ENCODE results near the gene NDUFS3. TPM values are rescaled to one million over a fixed set of nuclear protein-coding genes. Genes with fewer than 3 reads are reported as not detected.

NDUFS3 gene
- total and polyA plus RNA-seq, 2 experiments from 2014 or later: 108 to 168 TPM

DNA sequence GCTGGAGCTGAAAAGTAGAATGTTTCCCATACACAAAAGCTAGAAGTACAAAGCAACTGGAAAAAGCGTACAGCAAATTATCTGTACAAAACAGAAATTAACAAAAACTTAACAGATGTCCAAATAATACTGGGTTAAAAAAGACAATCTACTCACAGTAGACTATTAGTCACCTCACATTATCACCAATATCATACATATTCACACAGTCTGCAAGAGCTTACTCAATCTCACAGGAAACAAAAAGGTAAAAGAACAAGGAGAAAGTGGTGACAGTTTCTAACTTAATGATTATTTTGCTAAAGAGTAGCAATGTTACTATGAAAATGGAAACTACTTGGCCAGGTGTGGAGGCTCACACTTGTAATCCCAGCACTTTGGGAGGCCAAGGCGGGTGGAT, 37.8 kb upstream of the NDUFS3 start:
- H3K36me3 Mint-ChIP-seq (ENCODE audit: low read depth): peaks cover 10% of the 10 kb centered on the region; the same call in 2 of the 3 replicates
- Histone ChIP-seq H3K4me2 (no peak overlapping the region), H3K27me3 (ENCODE audit: insufficient read depth) (no peaks in the 10 kb centered on the region), H4K20me1 (replicated peaks; ENCODE audit: insufficient read depth) (peaks cover 91% of the 10 kb centered on the region), H3K4me1 (ENCODE audit: insufficient read depth) (peaks cover 41% of the 10 kb centered on the region), H2AFZ (no peak overlapping the region), H3F3A (replicated peaks; ENCODE audit: low read depth) (peaks cover 10% of the 10 kb centered on the region; the same call in 1 of the 2 replicates), H3K27ac (ENCODE audit: low read depth) (no peak overlapping the region), H3K9me2 (ENCODE audit: insufficient read depth) (no peaks in the 10 kb centered on the region; the same call in 1 of the 2 replicates), H3K4me3 (no peak overlapping the region), H3K36me3 (ENCODE audit: insufficient read depth) (no peaks in the 10 kb centered on the region), H3K79me2 (replicated peaks; ENCODE audit: insufficient read depth) (peaks cover 100% of the 10 kb centered on the region)
- TF ChIP-seq JUNB (IDR thresholded peaks at IDR 0.05; ENCODE audit: unreplicated experiment) (no peak), NANOG (IDR thresholded peaks at IDR 0.05; ENCODE audit: borderline replicate concordance) (no peak), POLR2AphosphoS5 (IDR thresholded peaks at IDR 0.05; ENCODE audit: low read depth) (no peak), EZH2 (IDR thresholded peaks at IDR 0.05; ENCODE audit: low read depth, unreplicated experiment) (no peak), ZNF331 (CRISPR knock-in tag; IDR thresholded peaks at IDR 0.05; ENCODE audit: low read depth) (no peak), CREB1 (CRISPR knock-in tag; IDR thresholded peaks at IDR 0.05; ENCODE audit: low read depth) (no peak), ZNF114 (CRISPR knock-in tag; IDR thresholded peaks at IDR 0.05) (no peak), STAT1 (IDR thresholded peaks at IDR 0.05; ENCODE audit: unreplicated experiment) (no peak), EZH2phosphoT487 (IDR thresholded peaks at IDR 0.05; ENCODE audit: unreplicated experiment) (no peak)
- TF ChIP-seq, protein P1, sequence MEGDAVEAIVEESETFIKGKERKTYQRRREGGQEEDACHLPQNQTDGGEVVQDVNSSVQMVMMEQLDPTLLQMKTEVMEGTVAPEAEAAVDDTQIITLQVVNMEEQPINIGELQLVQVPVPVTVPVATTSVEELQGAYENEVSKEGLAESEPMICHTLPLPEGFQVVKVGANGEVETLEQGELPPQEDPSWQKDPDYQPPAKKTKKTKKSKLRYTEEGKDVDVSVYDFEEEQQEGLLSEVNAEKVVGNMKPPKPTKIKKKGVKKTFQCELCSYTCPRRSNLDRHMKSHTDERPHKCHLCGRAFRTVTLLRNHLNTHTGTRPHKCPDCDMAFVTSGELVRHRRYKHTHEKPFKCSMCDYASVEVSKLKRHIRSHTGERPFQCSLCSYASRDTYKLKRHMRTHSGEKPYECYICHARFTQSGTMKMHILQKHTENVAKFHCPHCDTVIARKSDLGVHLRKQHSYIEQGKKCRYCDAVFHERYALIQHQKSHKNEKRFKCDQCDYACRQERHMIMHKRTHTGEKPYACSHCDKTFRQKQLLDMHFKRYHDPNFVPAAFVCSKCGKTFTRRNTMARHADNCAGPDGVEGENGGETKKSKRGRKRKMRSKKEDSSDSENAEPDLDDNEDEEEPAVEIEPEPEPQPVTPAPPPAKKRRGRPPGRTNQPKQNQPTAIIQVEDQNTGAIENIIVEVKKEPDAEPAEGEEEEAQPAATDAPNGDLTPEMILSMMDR (conservative IDR thresholded peaks at IDR 0.05; ENCODE audit: low read depth in 2 of 2): no peak
- TF ChIP-seq, protein P2, sequence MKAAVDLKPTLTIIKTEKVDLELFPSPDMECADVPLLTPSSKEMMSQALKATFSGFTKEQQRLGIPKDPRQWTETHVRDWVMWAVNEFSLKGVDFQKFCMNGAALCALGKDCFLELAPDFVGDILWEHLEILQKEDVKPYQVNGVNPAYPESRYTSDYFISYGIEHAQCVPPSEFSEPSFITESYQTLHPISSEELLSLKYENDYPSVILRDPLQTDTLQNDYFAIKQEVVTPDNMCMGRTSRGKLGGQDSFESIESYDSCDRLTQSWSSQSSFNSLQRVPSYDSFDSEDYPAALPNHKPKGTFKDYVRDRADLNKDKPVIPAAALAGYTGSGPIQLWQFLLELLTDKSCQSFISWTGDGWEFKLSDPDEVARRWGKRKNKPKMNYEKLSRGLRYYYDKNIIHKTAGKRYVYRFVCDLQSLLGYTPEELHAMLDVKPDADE (IDR thresholded peaks at IDR 0.05): no peak
- TF ChIP-seq, protein P3, sequence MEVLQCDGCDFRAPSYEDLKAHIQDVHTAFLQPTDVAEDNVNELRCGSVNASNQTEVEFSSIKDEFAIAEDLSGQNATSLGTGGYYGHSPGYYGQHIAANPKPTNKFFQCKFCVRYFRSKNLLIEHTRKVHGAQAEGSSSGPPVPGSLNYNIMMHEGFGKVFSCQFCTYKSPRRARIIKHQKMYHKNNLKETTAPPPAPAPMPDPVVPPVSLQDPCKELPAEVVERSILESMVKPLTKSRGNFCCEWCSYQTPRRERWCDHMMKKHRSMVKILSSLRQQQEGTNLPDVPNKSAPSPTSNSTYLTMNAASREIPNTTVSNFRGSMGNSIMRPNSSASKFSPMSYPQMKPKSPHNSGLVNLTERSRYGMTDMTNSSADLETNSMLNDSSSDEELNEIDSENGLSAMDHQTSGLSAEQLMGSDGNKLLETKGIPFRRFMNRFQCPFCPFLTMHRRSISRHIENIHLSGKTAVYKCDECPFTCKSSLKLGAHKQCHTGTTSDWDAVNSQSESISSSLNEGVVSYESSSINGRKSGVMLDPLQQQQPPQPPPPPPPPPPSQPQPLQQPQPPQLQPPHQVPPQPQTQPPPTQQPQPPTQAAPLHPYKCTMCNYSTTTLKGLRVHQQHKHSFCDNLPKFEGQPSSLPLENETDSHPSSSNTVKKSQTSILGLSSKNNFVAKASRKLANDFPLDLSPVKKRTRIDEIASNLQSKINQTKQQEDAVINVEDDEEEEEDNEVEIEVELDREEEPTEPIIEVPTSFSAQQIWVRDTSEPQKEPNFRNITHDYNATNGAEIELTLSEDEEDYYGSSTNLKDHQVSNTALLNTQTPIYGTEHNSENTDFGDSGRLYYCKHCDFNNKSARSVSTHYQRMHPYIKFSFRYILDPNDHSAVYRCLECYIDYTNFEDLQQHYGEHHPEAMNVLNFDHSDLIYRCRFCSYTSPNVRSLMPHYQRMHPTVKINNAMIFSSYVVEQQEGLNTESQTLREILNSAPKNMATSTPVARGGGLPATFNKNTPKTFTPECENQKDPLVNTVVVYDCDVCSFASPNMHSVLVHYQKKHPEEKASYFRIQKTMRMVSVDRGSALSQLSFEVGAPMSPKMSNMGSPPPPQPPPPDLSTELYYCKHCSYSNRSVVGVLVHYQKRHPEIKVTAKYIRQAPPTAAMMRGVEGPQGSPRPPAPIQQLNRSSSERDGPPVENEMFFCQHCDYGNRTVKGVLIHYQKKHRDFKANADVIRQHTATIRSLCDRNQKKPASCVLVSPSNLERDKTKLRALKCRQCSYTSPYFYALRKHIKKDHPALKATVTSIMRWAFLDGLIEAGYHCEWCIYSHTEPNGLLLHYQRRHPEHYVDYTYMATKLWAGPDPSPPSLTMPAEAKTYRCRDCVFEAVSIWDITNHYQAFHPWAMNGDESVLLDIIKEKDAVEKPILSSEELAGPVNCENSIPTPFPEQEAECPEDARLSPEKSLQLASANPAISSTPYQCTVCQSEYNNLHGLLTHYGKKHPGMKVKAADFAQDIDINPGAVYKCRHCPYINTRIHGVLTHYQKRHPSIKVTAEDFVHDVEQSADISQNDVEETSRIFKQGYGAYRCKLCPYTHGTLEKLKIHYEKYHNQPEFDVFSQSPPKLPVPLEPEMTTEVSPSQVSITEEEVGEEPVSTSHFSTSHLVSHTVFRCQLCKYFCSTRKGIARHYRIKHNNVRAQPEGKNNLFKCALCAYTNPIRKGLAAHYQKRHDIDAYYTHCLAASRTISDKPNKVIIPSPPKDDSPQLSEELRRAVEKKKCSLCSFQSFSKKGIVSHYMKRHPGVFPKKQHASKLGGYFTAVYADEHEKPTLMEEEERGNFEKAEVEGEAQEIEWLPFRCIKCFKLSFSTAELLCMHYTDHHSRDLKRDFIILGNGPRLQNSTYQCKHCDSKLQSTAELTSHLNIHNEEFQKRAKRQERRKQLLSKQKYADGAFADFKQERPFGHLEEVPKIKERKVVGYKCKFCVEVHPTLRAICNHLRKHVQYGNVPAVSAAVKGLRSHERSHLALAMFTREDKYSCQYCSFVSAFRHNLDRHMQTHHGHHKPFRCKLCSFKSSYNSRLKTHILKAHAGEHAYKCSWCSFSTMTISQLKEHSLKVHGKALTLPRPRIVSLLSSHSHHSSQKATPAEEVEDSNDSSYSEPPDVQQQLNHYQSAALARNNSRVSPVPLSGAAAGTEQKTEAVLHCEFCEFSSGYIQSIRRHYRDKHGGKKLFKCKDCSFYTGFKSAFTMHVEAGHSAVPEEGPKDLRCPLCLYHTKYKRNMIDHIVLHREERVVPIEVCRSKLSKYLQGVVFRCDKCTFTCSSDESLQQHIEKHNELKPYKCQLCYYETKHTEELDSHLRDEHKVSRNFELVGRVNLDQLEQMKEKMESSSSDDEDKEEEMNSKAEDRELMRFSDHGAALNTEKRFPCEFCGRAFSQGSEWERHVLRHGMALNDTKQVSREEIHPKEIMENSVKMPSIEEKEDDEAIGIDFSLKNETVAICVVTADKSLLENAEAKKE (CRISPR knock-in tag; IDR thresholded peaks at IDR 0.05): no peak
- TF ChIP-seq, protein P4, sequence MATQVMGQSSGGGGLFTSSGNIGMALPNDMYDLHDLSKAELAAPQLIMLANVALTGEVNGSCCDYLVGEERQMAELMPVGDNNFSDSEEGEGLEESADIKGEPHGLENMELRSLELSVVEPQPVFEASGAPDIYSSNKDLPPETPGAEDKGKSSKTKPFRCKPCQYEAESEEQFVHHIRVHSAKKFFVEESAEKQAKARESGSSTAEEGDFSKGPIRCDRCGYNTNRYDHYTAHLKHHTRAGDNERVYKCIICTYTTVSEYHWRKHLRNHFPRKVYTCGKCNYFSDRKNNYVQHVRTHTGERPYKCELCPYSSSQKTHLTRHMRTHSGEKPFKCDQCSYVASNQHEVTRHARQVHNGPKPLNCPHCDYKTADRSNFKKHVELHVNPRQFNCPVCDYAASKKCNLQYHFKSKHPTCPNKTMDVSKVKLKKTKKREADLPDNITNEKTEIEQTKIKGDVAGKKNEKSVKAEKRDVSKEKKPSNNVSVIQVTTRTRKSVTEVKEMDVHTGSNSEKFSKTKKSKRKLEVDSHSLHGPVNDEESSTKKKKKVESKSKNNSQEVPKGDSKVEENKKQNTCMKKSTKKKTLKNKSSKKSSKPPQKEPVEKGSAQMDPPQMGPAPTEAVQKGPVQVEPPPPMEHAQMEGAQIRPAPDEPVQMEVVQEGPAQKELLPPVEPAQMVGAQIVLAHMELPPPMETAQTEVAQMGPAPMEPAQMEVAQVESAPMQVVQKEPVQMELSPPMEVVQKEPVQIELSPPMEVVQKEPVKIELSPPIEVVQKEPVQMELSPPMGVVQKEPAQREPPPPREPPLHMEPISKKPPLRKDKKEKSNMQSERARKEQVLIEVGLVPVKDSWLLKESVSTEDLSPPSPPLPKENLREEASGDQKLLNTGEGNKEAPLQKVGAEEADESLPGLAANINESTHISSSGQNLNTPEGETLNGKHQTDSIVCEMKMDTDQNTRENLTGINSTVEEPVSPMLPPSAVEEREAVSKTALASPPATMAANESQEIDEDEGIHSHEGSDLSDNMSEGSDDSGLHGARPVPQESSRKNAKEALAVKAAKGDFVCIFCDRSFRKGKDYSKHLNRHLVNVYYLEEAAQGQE (IDR thresholded peaks at IDR 0.05; ENCODE audit: unreplicated experiment): no peak
- no peaks in the 10 kb centered on the region for H3K27me3 Mint-ChIP-seq (ENCODE audit: insufficient read depth, low read depth, poor library complexity)
- no peak overlapping the region for H3K27ac Mint-ChIP-seq
- H3K4me3 Mint-ChIP-seq: no peak overlapping the region; the same call in 2 of the 3 replicates
- ATAC-seq: no peak
- DNase-seq (ENCODE audit: low spot score): no peak
- peaks cover 29% of the 10 kb centered on the region for H3K4me1 Mint-ChIP-seq
- H3K9me3 Mint-ChIP-seq: no peaks in the 10 kb centered on the region; the same call in 2 of the 3 replicates

Measured in GM23338 (cell line).